EL (cell line): ENCODE measurements around the gene UBXN2A.
A peak's percentile ranks its signal among the peaks of the same experiment; 100 is the strongest.
"Not testable (repeated sequence)": the region's sequence is repeated elsewhere in the genome, so short reads cannot be mapped to it uniquely, and the experiment has no call there.

Experiments used
- DNase-seq: peaks from one replicate; pipeline ENCODE4 v3.0.0-alpha.2; 2016

UBXN2A gene

GRCh38 chr2:23941644-23942043 is 1.4 kb downstream of the UBXN2A start:
- DNase-seq = no peak

- DNase-seq = no peak
Observed at GRCh38 chr2:23943666-23944065, 3.4 kb downstream of the UBXN2A start.

- DNase-seq = no peak
Observed at GRCh38 chr2:23944527-23944926, 4.3 kb downstream of the UBXN2A start.

- peak; percentile 31 for DNase-seq
Observed at GRCh38 chr2:23944976-23945375, 4.7 kb downstream of the UBXN2A start.

GRCh38 chr2:23947350-23947749 is 7.1 kb downstream of the UBXN2A start:
- no peak for DNase-seq

GRCh38 chr2:23952558-23952957 is 12.3 kb downstream of the UBXN2A start:
- not testable (repeated sequence) for DNase-seq

GRCh38 chr2:23953625-23954024 is 13.4 kb downstream of the UBXN2A start:
- DNase-seq = no peak

- no peak for DNase-seq
Observed at GRCh38 chr2:23954325-23955014, 14.2 kb downstream of the UBXN2A start.

GRCh38 chr2:23967846-23968245 is 27.6 kb downstream of the UBXN2A start:
- DNase-seq = no peak

GRCh38 chr2:23976883-23977282 is 36.6 kb downstream of the UBXN2A start:
- no peak for DNase-seq

GRCh38 chr2:23988371-23988770 is 48.1 kb downstream of the UBXN2A start:
- DNase-seq = no peak

GRCh38 chr2:23992931-23993330 is 52.7 kb downstream of the UBXN2A start:
- DNase-seq = no peak

GRCh38 chr2:23993736-23994269 is 53.5 kb downstream of the UBXN2A start:
- no peak for DNase-seq

- DNase-seq = no peak
Observed at GRCh38 chr2:23994567-23994966, 54.3 kb downstream of the UBXN2A start.

GRCh38 chr2:24007693-24008092 is 67.4 kb downstream of the UBXN2A start:
- DNase-seq = no peak

GRCh38 chr2:24008672-24009366 is 68.6 kb downstream of the UBXN2A start:
- no peak for DNase-seq

GRCh38 chr2:24009367-24009679 is 69.1 kb downstream of the UBXN2A start:
- no peak for DNase-seq

GRCh38 chr2:24009680-24010476 is 69.6 kb downstream of the UBXN2A start, which contains the start of gene MFSD2B:
MFSD2B (plus strand) TSS chr2:24010085; CDS start chr2:24010097, 12 bp downstream.
- DNase-seq = no peak

- no peak for DNase-seq
Observed at GRCh38 chr2:24010477-24011249, 70.4 kb downstream of the UBXN2A start.

GRCh38 chr2:24011250-24012104 is 71.2 kb downstream of the UBXN2A start:
- no peak for DNase-seq

- no peak for DNase-seq
Observed at GRCh38 chr2:24012521-24013188, 72.4 kb downstream of the UBXN2A start.
